Calu3 (cell line): ENCODE results near the gene NR1D1. TPM values are rescaled to one million over a fixed set of nuclear protein-coding genes. Genes with fewer than 3 reads are reported as not detected.
A peak's percentile ranks its signal among the peaks of the same experiment; 100 is the strongest.

Experiments used
- BruUV-seq: library from RNA; stranded (reverse); fragments of 400-500 nt; replicated peaks from 2 replicates; lab custom pipeline; 2021; lab: Mats Ljungman, UMichigan
- CTCF ChIA-PET: fragments of 300-600 bp; sonication (Branson Sonifier 250); formaldehyde crosslinking; loops from one replicate; lab custom pipeline; 2022; ENCODE audit warnings: antibody characterized with exemption; lab: Charles Lee
- DNase-seq: peaks from one replicate; pipeline ENCODE4 v3.0.0; 2022
- H3K27ac Mint-ChIP-seq: one replicate; pipeline ENCODE4 v1.8.0; 2022; ENCODE audit warnings: mixed read lengths; ENCODE audit not compliant: unreplicated experiment
- H3K27me3 Mint-ChIP-seq: one replicate; pipeline ENCODE4 v1.8.0; 2022; ENCODE audit warnings: mixed read lengths; ENCODE audit not compliant: unreplicated experiment
- H3K36me3 Mint-ChIP-seq: one replicate; pipeline ENCODE4 v1.8.0; 2022; ENCODE audit warnings: mild to moderate bottlenecking, moderate library complexity, mixed read lengths; ENCODE audit not compliant: insufficient read depth, unreplicated experiment
- H3K4me1 Mint-ChIP-seq: one replicate; pipeline ENCODE4 v1.8.0; 2022; ENCODE audit warnings: mild to moderate bottlenecking, low read depth, mixed read lengths; ENCODE audit not compliant: unreplicated experiment
- H3K4me3 Mint-ChIP-seq: one replicate; pipeline ENCODE4 v1.8.0; 2022; ENCODE audit warnings: mild to moderate bottlenecking, low read depth, moderate library complexity, mixed read lengths; ENCODE audit not compliant: unreplicated experiment
- H3K9me3 Mint-ChIP-seq: one replicate; pipeline ENCODE4 v1.8.0; 2022; ENCODE audit warnings: low read depth, mixed read lengths; ENCODE audit not compliant: unreplicated experiment
- CTCF ChIP-seq: fragments of 200-600 bp; IDR thresholded peaks from one replicate; pipeline ENCODE4 v1.8.0; 2022; ENCODE audit warnings: antibody characterized with exemption; ENCODE audit not compliant: unreplicated experiment
- intact Hi-C: fragments of 100-400 bp; cut with micrococcal nuclease; formaldehyde crosslinking; loops from one replicate; pipeline ENCODE4 v1.10.0; 2022; ENCODE audit not compliant: unreplicated experiment
- total RNA-seq: library from RNA; stranded (reverse); gene quantifications from 2 replicates; pipeline ENCODE4 v1.2.3, GENCODE V29; 2022

The NR1D1 gene
- total RNA-seq, 1 experiment from 2014 or later: 36.4 TPM

- DNase-seq: peak; percentile 81
- H3K36me3 Mint-ChIP-seq: peaks cover 61% of the 10 kb centered on the region
- peaks cover 91% of the 10 kb centered on the region for H3K4me1 Mint-ChIP-seq
- peak overlapping the region; percentile 23 for H3K27ac Mint-ChIP-seq
- no peaks in the 10 kb centered on the region for H3K9me3 Mint-ChIP-seq
- TF ChIP-seq CTCF: no peak
- peak overlapping the region; percentile 63 for H3K4me3 Mint-ChIP-seq
- intact Hi-C loops: no loop called here
- CTCF ChIA-PET: interaction anchor here (0.6 to 37.1 kb wide), 37 partner anchors 8 to 451 kb away, joined by 3 to 1006 read pairs (median 6); partner anchors contain the start of genes CASC3, CSF3, MED24 and MSL1
- H3K27me3 Mint-ChIP-seq: no peaks in the 10 kb centered on the region
- BruUV-seq: no TSS peak
Measured at GRCh38 chr17:40072735-40073346, 27.5 kb downstream of the NR1D1 start.

DNA sequence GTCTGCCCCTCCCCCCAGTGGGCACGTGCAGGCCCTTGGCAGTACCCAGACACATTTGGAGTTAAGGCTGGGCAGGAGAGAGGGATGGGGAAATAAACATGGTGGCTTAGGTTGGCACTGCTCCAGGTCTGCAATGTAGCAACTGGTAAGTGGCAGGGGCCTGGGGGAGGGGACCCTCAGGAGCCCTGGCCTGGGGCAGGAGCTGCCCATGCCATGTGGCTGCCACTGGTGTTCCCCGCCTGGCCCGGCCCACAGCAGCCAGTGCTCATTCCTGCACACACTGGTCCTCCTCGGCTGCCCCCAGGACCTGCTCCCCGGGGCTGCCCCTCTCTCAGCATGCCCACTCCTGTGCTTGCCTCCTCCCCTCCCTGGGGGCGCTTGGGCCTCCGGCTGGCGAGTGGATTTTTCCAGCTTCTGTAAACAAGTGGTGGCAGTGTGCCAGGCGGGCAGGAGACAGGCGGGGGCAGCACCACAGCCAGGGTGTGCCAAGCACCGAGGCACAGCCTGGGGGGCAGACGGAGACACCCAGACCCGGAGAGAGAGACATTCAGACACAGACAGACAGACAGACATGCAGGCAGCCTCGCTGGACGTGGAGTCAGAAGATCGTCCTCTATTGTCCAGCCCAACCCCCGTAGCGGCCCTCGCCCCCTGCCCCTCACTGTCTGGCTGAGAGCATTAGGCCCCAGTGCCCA, 28.2 kb downstream of the NR1D1 start:
- intact Hi-C loops: no loop called here
- no TSS peak for BruUV-seq
- TF ChIP-seq CTCF: no peak
- CTCF ChIA-PET: interaction anchor here (0.6 to 37.1 kb wide), 44 partner anchors 9 to 451 kb away, joined by 3 to 1006 read pairs (median 5); partner anchors contain the start of genes CASC3, CSF3, MED24 and MIEN1
- DNase-seq: peak; percentile 100
- H3K36me3 Mint-ChIP-seq: peaks cover 61% of the 10 kb centered on the region
- H3K4me1 Mint-ChIP-seq: peaks cover 93% of the 10 kb centered on the region
- peak overlapping the region; percentile 23 for H3K27ac Mint-ChIP-seq
- H3K4me3 Mint-ChIP-seq: peak overlapping the region; percentile 63
- H3K27me3 Mint-ChIP-seq: no peaks in the 10 kb centered on the region
- H3K9me3 Mint-ChIP-seq: no peaks in the 10 kb centered on the region

DNA sequence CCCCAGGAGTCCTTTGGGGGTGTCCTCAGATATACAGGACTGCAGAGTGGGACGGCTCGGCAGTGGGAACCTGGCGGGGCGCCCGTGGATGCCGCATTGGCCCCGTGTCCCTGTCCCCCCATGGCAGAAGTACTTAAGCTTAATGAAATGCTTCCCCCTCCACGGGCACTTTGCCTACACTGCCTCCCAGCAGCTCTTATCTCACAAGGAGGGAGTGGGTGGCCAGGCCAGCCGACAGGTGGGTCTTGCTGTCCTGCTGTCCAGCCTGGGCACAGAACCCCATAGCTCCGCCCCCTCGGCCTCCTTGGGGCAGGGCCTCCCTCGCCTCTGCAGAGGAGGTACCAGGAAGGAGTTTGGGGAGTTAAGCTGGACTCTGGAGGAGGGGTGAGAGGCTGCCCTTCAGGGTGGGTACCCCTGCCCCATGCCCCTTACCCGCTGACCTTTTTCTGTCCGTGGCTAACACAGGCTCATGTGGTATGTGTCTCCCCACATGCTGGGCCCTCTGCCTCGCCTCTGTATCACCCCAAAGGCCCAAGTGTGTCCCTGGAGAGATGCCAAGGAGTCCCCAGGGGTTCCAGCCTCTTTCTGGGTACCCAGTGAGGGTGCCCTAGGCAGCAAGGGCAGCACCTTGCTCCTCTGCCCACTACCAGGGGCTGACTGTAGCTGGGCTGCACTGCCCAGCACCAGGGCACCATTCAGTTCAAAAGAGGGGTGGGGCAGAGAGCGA, 28.9 kb downstream of the NR1D1 start:
- Mint-ChIP-seq H3K27me3 (no peaks in the 10 kb centered on the region), H3K9me3 (no peaks in the 10 kb centered on the region), H3K27ac (peak overlapping the region; percentile 23), H3K36me3 (peaks cover 61% of the 10 kb centered on the region), H3K4me3 (peak overlapping the region; percentile 63), H3K4me1 (peaks cover 96% of the 10 kb centered on the region)
- CTCF ChIA-PET: interaction anchor here (0.6 to 37.1 kb wide), 56 partner anchors 10 to 1508 kb away, joined by 3 to 1006 read pairs (median 5); partner anchors contain the start of genes CASC3, CSF3, MED24 and MIEN1
- DNase-seq: peak; percentile 100
- TF ChIP-seq CTCF: no peak
- intact Hi-C loops: loop anchor here (1.0 to 2.0 kb wide), 3 partner anchors 8 to 41 kb away; no protein-coding TSS in a partner anchor
- BruUV-seq: no TSS peak

DNA sequence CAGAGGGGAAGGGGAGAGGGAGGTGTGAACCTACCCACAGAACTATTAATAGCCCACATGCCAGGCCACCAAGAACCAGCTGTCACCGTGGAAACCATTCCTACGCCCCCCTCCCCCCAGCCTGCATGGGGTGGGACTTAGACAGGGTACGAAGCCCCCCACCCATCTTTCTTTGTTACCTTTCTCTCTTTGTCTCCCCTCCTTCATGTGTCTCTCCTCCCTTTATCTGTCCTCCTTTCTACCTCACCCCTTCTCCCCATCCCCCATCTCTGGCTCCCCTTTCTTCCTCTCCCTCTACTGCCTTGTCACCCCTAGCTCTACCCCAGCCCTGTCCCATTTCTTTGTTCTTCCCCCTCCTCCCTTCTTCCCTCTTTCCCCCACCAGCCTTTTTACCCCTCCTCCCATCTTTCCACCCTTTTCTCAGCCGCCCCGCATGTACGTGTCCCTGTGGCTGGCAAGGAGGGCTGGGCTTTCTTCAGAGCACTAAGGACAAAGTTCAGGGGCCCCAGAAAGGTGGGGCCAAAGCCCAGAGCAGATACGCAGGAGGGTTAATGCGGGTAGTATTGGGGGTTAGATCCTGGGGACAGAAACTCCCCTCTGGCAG, 29.6 kb downstream of the NR1D1 start:
- no TSS peak for BruUV-seq
- H3K36me3 Mint-ChIP-seq: peaks cover 58% of the 10 kb centered on the region
- H3K27ac Mint-ChIP-seq: peak overlapping the region; percentile 23
- H3K4me3 Mint-ChIP-seq: peak overlapping the region; percentile 63
- H3K9me3 Mint-ChIP-seq: no peaks in the 10 kb centered on the region
- peaks cover 94% of the 10 kb centered on the region for H3K4me1 Mint-ChIP-seq
- intact Hi-C loops: loop anchor here (1.0 to 2.0 kb wide), 3 partner anchors 8 to 42 kb away; no protein-coding TSS in a partner anchor
- peak; percentile 60 for DNase-seq
- CTCF ChIA-PET: interaction anchor here (0.6 to 37.1 kb wide), 35 partner anchors 10 to 1507 kb away, joined by 3 to 1006 read pairs (median 7); partner anchors contain the start of genes CASC3, CSF3, MED24 and MIEN1
- no peak for TF ChIP-seq CTCF
- H3K27me3 Mint-ChIP-seq: no peaks in the 10 kb centered on the region
